Gastrocnemius medialis (tissue), 4 donors: ENCODE results near the gene GDPD5. TPM values are rescaled to one million over a fixed set of nuclear protein-coding genes. Genes with fewer than 3 reads are reported as not detected.
A peak's percentile ranks its signal among the peaks of the same experiment; 100 is the strongest.

Experiments used
- ATAC-seq, 2 donors: fragments of 150-250 bp; one replicate each; pipeline ENCODE4 v1.9.1; 2016
- DNase-seq, 2 donors: peaks; one replicate each; pipeline ENCODE4 v3.0.0-alpha.2; 2019
- H3K27ac ChIP-seq, 4 donors: fragments of 200-600 bp; sonication (generic); 1 replicate in 1 of 4; 2 replicates in 3 of 4; pipeline ENCODE4 v1.5.1; 2016 to 2018; ENCODE audit warnings: mild to moderate bottlenecking in 2 of 4, moderate library complexity in 1 of 4
- H3K27me3 ChIP-seq, 3 donors: fragments of 200-600 bp; sonication (generic) in 2 of 3; 1 replicate in 1 of 3; 2 replicates in 2 of 3; pipeline versions ENCODE4 v1.5.1 to v1.6.0; 2016 to 2019; ENCODE audit warnings: mild to moderate bottlenecking in 1 of 3, moderate library complexity in 1 of 3
- H3K36me3 ChIP-seq, 2 donors: fragments of 200-600 bp; sonication (generic) in 1 of 2; one replicate each; pipeline ENCODE4 v1.5.1; 2017 to 2018
- H3K4me1 ChIP-seq, 2 donors: fragments of 200-600 bp; sonication (generic) in 1 of 2; one replicate each; pipeline ENCODE4 v1.5.1; 2016 to 2017; ENCODE audit warnings: mild to moderate bottlenecking in 2 of 2
- H3K4me3 ChIP-seq, 4 donors: fragments of 200-600 bp; sonication (generic) in 3 of 4; 1 replicate in 1 of 4; 2 replicates in 3 of 4; pipeline ENCODE4 v1.5.1; 2016 to 2019; ENCODE audit warnings: mild to moderate bottlenecking in 2 of 4
- H3K9me3 ChIP-seq, 3 donors: fragments of 200-600 bp; sonication (generic) in 2 of 3; 1 replicate in 1 of 3; 2 replicates in 2 of 3; pipeline ENCODE4 v1.5.1; 2016 to 2019
- CTCF ChIP-seq, 5 experiments: fragments of 450-650 bp in 3 of 5; fragments of 200-600 bp in 2 of 5; sonication (generic) in 2 of 5; IDR thresholded peaks in 4 of 5; conservative IDR thresholded peaks in 1 of 5; 1 replicate in 4 of 5; 2 replicates in 1 of 5; pipeline ENCODE4 v1.5.1; 2016 to 2019; ENCODE audit warnings: antibody characterized with exemption in 5 of 5, mild to moderate bottlenecking in 3 of 5, moderate library complexity in 3 of 5
- POLR2A ChIP-seq, 2 donors: fragments of 450-650 bp; IDR thresholded peaks; one replicate each; pipeline ENCODE4 v1.6.1; 2017; ENCODE audit warnings: antibody characterized with exemption in 2 of 2, mild to moderate bottlenecking in 2 of 2, moderate library complexity in 2 of 2
- in situ Hi-C, 4 donors: fragments of 200-750 bp; cut with MboI; loops; one replicate each; pipeline versions ENCODE4 v1.15.0 to v1.8.0; 2017; ENCODE audit warnings: low sequenced_read_pairs in 4 of 4
- intact Hi-C: fragments of 100-400 bp; cut with DNase I; formaldehyde crosslinking; loops from one replicate; pipeline ENCODE4 v1.15.1; 2023; ENCODE audit warnings: low total_unique reads
- total RNA-seq, 4 donors: library from RNA; depleted of rRNA; stranded (reverse); fragments of >200 nt; gene quantifications; one replicate each; pipeline versions ENCODE4 v1.1.0 to v1.2.3, GENCODE V29; 2016

Gene GDPD5
- total RNA-seq, 4 donors from 2014 or later: 5.6 to 12.6 (median 11.2) TPM

GRCh38 chr11:75402002-75402773, 123.6 kb downstream of the GDPD5 start:
- intact Hi-C loops: no loop called here
- H3K27ac ChIP-seq: peak overlapping the region; percentile 90 to 98 (median 92)
- ATAC-seq: peak; percentile 25 to 73

GRCh38 chr11:75400146-75400865, 125.4 kb downstream of the GDPD5 start:
- intact Hi-C loops (no loop called here), in situ Hi-C loops (no loop called here)
- peak overlapping the region; percentile 82 to 99 (median 87) for H3K4me3 ChIP-seq
- no peak for DNase-seq
- H3K27ac ChIP-seq: peak overlapping the region; percentile 90 to 98 (median 92)
- H3K36me3 ChIP-seq: peaks cover 5 to 47% of the 10 kb centered on the region in 2 donors
- H3K9me3 ChIP-seq: no peaks in the 10 kb centered on the region
- TF ChIP-seq POLR2A (IDR thresholded peaks at IDR 0.05) (no peak), CTCF (IDR thresholded peaks at IDR 0.05 in 4 of 5, conservative IDR thresholded peaks at IDR 0.05 in 1 of 5) (no peak)
- peaks cover 32% of the 10 kb centered on the region in 2 donors for H3K4me1 ChIP-seq
- ATAC-seq: peak in 1 of 2 donors; percentile 20
- no peaks in the 10 kb centered on the region for H3K27me3 ChIP-seq

More at GRCh38 chr11:75402002-75402773, 123.6 kb downstream of the GDPD5 start:
- H3K9me3 ChIP-seq: no peaks in the 10 kb centered on the region
- peak overlapping the region in 1 of 4 donors; percentile 99 for H3K4me3 ChIP-seq
- peak in 2 of 5 experiments; percentile 10 to 13 for TF ChIP-seq CTCF (IDR thresholded peaks at IDR 0.05 in 4 of 5, conservative IDR thresholded peaks at IDR 0.05 in 1 of 5)
- no peak for TF ChIP-seq POLR2A (IDR thresholded peaks at IDR 0.05)
- DNase-seq: peak in 1 of 2 donors; percentile 40
- H3K36me3 ChIP-seq: peaks cover 5 to 65% of the 10 kb centered on the region in 2 donors
- peaks cover 32% of the 10 kb centered on the region in 2 donors for H3K4me1 ChIP-seq
- H3K27me3 ChIP-seq: no peaks in the 10 kb centered on the region
- in situ Hi-C loops: no loop called here

GRCh38 chr11:75399344-75400145, 126.2 kb downstream of the GDPD5 start, which contains the start of gene RPS3:
TSS of gene RPS3 (plus strand) at chr11:75399518. CDS start at chr11:75399548, 30 bp downstream.
- H3K36me3 ChIP-seq: peaks cover 0 to 39% of the 10 kb centered on the region in 2 donors
- peak within 1 kb of the TSS; percentile 82 to 99 (median 87) for H3K4me3 ChIP-seq
- peaks cover 32% of the 10 kb centered on the region in 2 donors for H3K4me1 ChIP-seq
- peak within 1 kb of the TSS; percentile 90 to 98 (median 92) for H3K27ac ChIP-seq
- ATAC-seq (peak; percentile 84 to 94), DNase-seq (peak; percentile 87 to 92)
- TF ChIP-seq CTCF (IDR thresholded peaks at IDR 0.05 in 4 of 5, conservative IDR thresholded peaks at IDR 0.05 in 1 of 5) (peak in 2 of 5 experiments; percentile 26 to 28), POLR2A (IDR thresholded peaks at IDR 0.05) (peak; percentile 92)
- in situ Hi-C loops (no loop called here), intact Hi-C loops (loop anchor here (2.0 kb wide), 1 partner anchor 127 kb away; no protein-coding TSS in a partner anchor)
- H3K27me3 ChIP-seq: no peaks in the 10 kb centered on the region
- H3K9me3 ChIP-seq: no peaks in the 10 kb centered on the region

GRCh38 chr11:75398906-75399305, 126.8 kb downstream of the GDPD5 start:
- Histone ChIP-seq H3K27me3 (no peaks in the 10 kb centered on the region), H3K36me3 (peaks cover 0 to 33% of the 10 kb centered on the region in 2 donors), H3K27ac (peak overlapping the region in 3 of 4 donors; percentile 90 to 98 (median 94)), H3K9me3 (no peaks in the 10 kb centered on the region), H3K4me1 (peaks cover 32% of the 10 kb centered on the region in 2 donors), H3K4me3 (peak overlapping the region in 1 of 4 donors; percentile 90)
- ATAC-seq (no peak), DNase-seq (no peak)
- in situ Hi-C loops (no loop called here), intact Hi-C loops (loop anchor here (2.0 kb wide), 1 partner anchor 128 kb away; no protein-coding TSS in a partner anchor)
- TF ChIP-seq POLR2A (IDR thresholded peaks at IDR 0.05) (no peak), CTCF (IDR thresholded peaks at IDR 0.05 in 4 of 5, conservative IDR thresholded peaks at IDR 0.05 in 1 of 5) (no peak)
